Measurements from ENCODE around the gene GLIPR2. TPM values are rescaled to one million over a fixed set of nuclear protein-coding genes. Genes with fewer than 3 reads are reported as not detected.
A peak's percentile ranks its signal among the peaks of the same experiment; 100 is the strongest.

Gene GLIPR2
- total and polyA plus RNA-seq, 2 of the 13 experiments (the other 11 are each of a cell fraction or from before 2014, with no cell fraction given): 0.08 to 0.42 TPM

GRCh38 chr9:36207546-36208012, 71.0 kb downstream of the GLIPR2 start (continued):
- TF ChIP-seq PRDM4 (CRISPR knock-in tag; IDR thresholded peaks at IDR 0.05; ENCODE audit: borderline replicate concordance) (no peak), KDM5A (IDR thresholded peaks at IDR 0.05; ENCODE audit: borderline replicate concordance, low read length) (no peak), ZNF800 (CRISPR knock-in tag; IDR thresholded peaks at IDR 0.05) (no peak), ZNF775 (CRISPR knock-in tag; IDR thresholded peaks at IDR 0.05; ENCODE audit: borderline replicate concordance) (no peak), GZF1 (CRISPR knock-in tag; IDR thresholded peaks at IDR 0.05) (no peak), SMAD1 (CRISPR knock-in tag; IDR thresholded peaks at IDR 0.05; ENCODE audit: borderline replicate concordance, low read depth) (no peak), ONECUT2 (CRISPR knock-in tag; IDR thresholded peaks at IDR 0.05) (peak; percentile 91), KDM3A (CRISPR knock-in tag; IDR thresholded peaks at IDR 0.05; ENCODE audit: low read depth) (no peak), EP300 (IDR thresholded peaks at IDR 0.05; ENCODE audit: low read depth in 2 of 2, low read length in 2 of 2) (peak in 1 of 2 experiments; percentile 65; a peak in 1 of 4 replicates), EP300 (CRISPR knock-in tag; IDR thresholded peaks at IDR 0.05; ENCODE audit: borderline replicate concordance) (no peak; the same call in 1 of the 2 replicates), ZNF580 (CRISPR knock-in tag; IDR thresholded peaks at IDR 0.05; ENCODE audit: borderline replicate concordance, low read depth) (no peak), KLF13 (CRISPR knock-in tag; IDR thresholded peaks at IDR 0.05) (no peak), ZNF660 (CRISPR knock-in tag; IDR thresholded peaks at IDR 0.05; ENCODE audit: borderline replicate concordance, low read depth) (no peak), PATZ1 (CRISPR knock-in tag; IDR thresholded peaks at IDR 0.05) (peak; percentile 58; the same call in 1 of the 2 replicates), ZEB1 (IDR thresholded peaks at IDR 0.05; ENCODE audit: insufficient replicate concordance, low read depth) (no peak), MLLT10 (CRISPR knock-in tag; IDR thresholded peaks at IDR 0.05) (no peak), CEBPB (IDR thresholded peaks at IDR 0.05; ENCODE audit: borderline replicate concordance, low read depth, low read length) (no peak), ZNF607 (CRISPR knock-in tag; IDR thresholded peaks at IDR 0.05; ENCODE audit: borderline replicate concordance) (no peak), IKZF4 (CRISPR knock-in tag; IDR thresholded peaks at IDR 0.05; ENCODE audit: borderline replicate concordance, low read depth, not compliant biosample characterization) (no peak), ZNF256 (CRISPR knock-in tag; conservative IDR thresholded peaks at IDR 0.05) (no peak), ZNF572 (CRISPR knock-in tag; IDR thresholded peaks at IDR 0.05) (no peak), ADNP (CRISPR knock-in tag; IDR thresholded peaks at IDR 0.05) (no peak)
- TF ChIP-seq, protein P1, sequence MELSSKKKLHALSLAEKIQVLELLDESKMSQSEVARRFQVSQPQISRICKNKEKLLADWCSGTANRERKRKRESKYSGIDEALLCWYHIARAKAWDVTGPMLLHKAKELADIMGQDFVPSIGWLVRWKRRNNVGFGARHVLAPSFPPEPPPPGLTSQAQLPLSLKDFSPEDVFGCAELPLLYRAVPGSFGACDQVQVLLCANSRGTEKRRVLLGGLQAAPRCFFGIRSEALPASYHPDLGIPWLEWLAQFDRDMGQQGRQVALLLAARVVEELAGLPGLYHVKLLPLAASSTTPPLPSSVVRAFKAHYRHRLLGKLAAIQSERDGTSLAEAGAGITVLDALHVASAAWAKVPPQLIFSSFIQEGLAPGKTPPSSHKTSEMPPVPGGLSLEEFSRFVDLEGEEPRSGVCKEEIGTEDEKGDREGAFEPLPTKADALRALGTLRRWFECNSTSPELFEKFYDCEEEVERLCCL (CRISPR knock-in tag; IDR thresholded peaks at IDR 0.05; ENCODE audit: borderline replicate concordance): no peak
